ENCODE data around the gene GRK6.

GRK6 gene

GRCh38 chr5:177440211-177440989, 13.9 kb downstream of the GRK6 start:
- no peak for DNase-seq (ENCODE audit: low read depth in 2 of 2)

GRCh38 chr5:177440990-177441780, 14.7 kb downstream of the GRK6 start:
- DNase-seq (ENCODE audit: low read depth in 2 of 2) = no peak

- no peak for DNase-seq (ENCODE audit: low read depth in 2 of 2)
These were observed 15.8 kb downstream of the GRK6 start for GRCh38 chr5:177442066-177442826.

GRCh38 chr5:177443144-177443983, 16.9 kb downstream of the GRK6 start:
- DNase-seq (ENCODE audit: low read depth in 2 of 2) = no peak

- no peak for DNase-seq (ENCODE audit: low read depth in 2 of 2)
These were observed 17.9 kb downstream of the GRK6 start for GRCh38 chr5:177444106-177445051.

GRCh38 chr5:177445052-177445916, 18.8 kb downstream of the GRK6 start:
- no peak for DNase-seq (ENCODE audit: low read depth in 2 of 2)

GRCh38 chr5:177445917-177446199, 19.4 kb downstream of the GRK6 start:
- no peak for DNase-seq (ENCODE audit: low read depth in 2 of 2)

- DNase-seq (ENCODE audit: low read depth in 2 of 2) = peak in 1 of 2 donors; percentile 55
These were observed 20.0 kb downstream of the GRK6 start, which contains the start of gene PRR7 for GRCh38 chr5:177446200-177447065. TSS of gene PRR7 (plus strand) at chr5:177446814. CDS start at chr5:177455068, 8,254 bp downstream.

GRCh38 chr5:177447066-177447610, 20.7 kb downstream of the GRK6 start:
- no peak for DNase-seq (ENCODE audit: low read depth in 2 of 2)

GRCh38 chr5:177447611-177448243, 21.3 kb downstream of the GRK6 start:
- no peak for DNase-seq (ENCODE audit: low read depth in 2 of 2)

GRCh38 chr5:177448244-177448950, 21.9 kb downstream of the GRK6 start:
- DNase-seq (ENCODE audit: low read depth in 2 of 2) = no peak

GRCh38 chr5:177449140-177450061, 22.9 kb downstream of the GRK6 start:
- no peak for DNase-seq (ENCODE audit: low read depth in 2 of 2)

- no peak for DNase-seq (ENCODE audit: low read depth in 2 of 2)
These were observed 24.4 kb downstream of the GRK6 start for GRCh38 chr5:177450667-177451424.

- DNase-seq (ENCODE audit: low read depth in 2 of 2) = no peak
These were observed 26.5 kb downstream of the GRK6 start for GRCh38 chr5:177452688-177453638.

Measured in activated CD4-positive, alpha-beta T cell treated with anti-CD3 and anti-CD28 coated beads for 24 hours (primary cell).